Natural killer cell (primary cell): Measurements from ENCODE around the gene MUC4. TPM values are rescaled to one million over a fixed set of nuclear protein-coding genes. Genes with fewer than 3 reads are reported as not detected.
"Not testable (repeated sequence)": the region's sequence is repeated elsewhere in the genome, so short reads cannot be mapped to it uniquely, and the experiment has no call there.

ENCODE experiments used
- ATAC-seq, 3 donors: fragments of 150-1000 bp in 2 of 3; fragments of 200-7000 bp in 1 of 3; cut with Tn5 transposase; 1 replicate in 1 of 3; 2 replicates in 2 of 3; pipeline ENCODE4 v1.10.0; 2021; ENCODE audit warnings: mild to moderate bottlenecking in 2 of 3, moderate library complexity in 2 of 3
- DNase-seq, 2 donors: peaks; one replicate each; pipeline versions ENCODE4 v3.0.0 to v3.0.0-alpha.2; 2013 to 2021; ENCODE audit warnings: mixed read lengths in 1 of 2
- H3K27ac ChIP-seq: one replicate; pipeline ENCODE4 v1.5.1; 2013; ENCODE audit warnings: mild to moderate bottlenecking, low read length
- H3K27me3 ChIP-seq: one replicate; pipeline ENCODE4 v1.6.1; 2013; ENCODE audit warnings: low read length; ENCODE audit not compliant: control insufficient read depth, insufficient read depth
- H3K36me3 ChIP-seq: one replicate; pipeline ENCODE4 v1.6.1; 2013; ENCODE audit warnings: low read length; ENCODE audit not compliant: control insufficient read depth, insufficient read depth
- H3K4me1 ChIP-seq: one replicate; pipeline ENCODE4 v1.6.1; 2013; ENCODE audit warnings: low read length; ENCODE audit not compliant: control insufficient read depth, insufficient read depth
- H3K4me3 ChIP-seq: one replicate; pipeline ENCODE4 v1.5.1; 2013; ENCODE audit warnings: low read length
- H3K9me3 ChIP-seq: one replicate; pipeline ENCODE4 v1.6.1; 2013; ENCODE audit warnings: low read length; ENCODE audit not compliant: control insufficient read depth, insufficient read depth
- H3K27ac Mint-ChIP-seq, 2 donors: one replicate each; pipeline ENCODE4 v1.8.0; 2022; ENCODE audit warnings: mild to moderate bottlenecking in 2 of 2, mixed read lengths in 2 of 2, moderate library complexity in 1 of 2
- H3K27me3 Mint-ChIP-seq, 2 donors: one replicate each; pipeline ENCODE4 v1.8.0; 2022; ENCODE audit warnings: low read depth in 2 of 2, mixed read lengths in 2 of 2
- H3K36me3 Mint-ChIP-seq: one replicate; pipeline ENCODE4 v1.8.0; 2022; ENCODE audit warnings: mixed read lengths
- H3K4me1 Mint-ChIP-seq, 2 donors: one replicate each; pipeline ENCODE4 v1.8.0; 2022; ENCODE audit warnings: mixed read lengths in 2 of 2
- H3K4me3 Mint-ChIP-seq: one replicate; pipeline ENCODE4 v1.8.0; 2022; ENCODE audit warnings: mild to moderate bottlenecking, moderate library complexity, mixed read lengths
- H3K9me3 Mint-ChIP-seq, 2 donors: one replicate each; pipeline ENCODE4 v1.8.0; 2022; ENCODE audit warnings: mixed read lengths in 2 of 2
- WGBS: methylation state at CpG from one replicate; pipeline ENCODE4 v1.1.7; 2013; ENCODE audit warnings: missing lambda C conversion rate; ENCODE audit not compliant: insufficient coverage; 5-methylcytosine and 5-hydroxymethylcytosine counted together
- intact Hi-C: fragments of 100-400 bp; cut with micrococcal nuclease; formaldehyde crosslinking; loops from one replicate; pipeline ENCODE4 v1.14.2; 2022
- total RNA-seq, 4 donors: library from RNA; stranded (reverse); fragments of 120-200 nt in 1 of 4; gene quantifications; one replicate each; pipeline versions ENCODE4 v1.2.3 to v1.2.4, GENCODE V29; 2013 to 2022
- TF ChIP-seq, protein P1 (sequence below): fragments of 200-600 bp; IDR thresholded peaks from one replicate; pipeline ENCODE4 v1.8.0; 2022; ENCODE audit warnings: antibody characterized with exemption

MUC4 gene
- total RNA-seq, 3 donors from 2014 or later (not counting 1 experiment from before 2014, with no cell fraction given): 0.05 to 1.7 (median 0.38) TPM

DNA sequence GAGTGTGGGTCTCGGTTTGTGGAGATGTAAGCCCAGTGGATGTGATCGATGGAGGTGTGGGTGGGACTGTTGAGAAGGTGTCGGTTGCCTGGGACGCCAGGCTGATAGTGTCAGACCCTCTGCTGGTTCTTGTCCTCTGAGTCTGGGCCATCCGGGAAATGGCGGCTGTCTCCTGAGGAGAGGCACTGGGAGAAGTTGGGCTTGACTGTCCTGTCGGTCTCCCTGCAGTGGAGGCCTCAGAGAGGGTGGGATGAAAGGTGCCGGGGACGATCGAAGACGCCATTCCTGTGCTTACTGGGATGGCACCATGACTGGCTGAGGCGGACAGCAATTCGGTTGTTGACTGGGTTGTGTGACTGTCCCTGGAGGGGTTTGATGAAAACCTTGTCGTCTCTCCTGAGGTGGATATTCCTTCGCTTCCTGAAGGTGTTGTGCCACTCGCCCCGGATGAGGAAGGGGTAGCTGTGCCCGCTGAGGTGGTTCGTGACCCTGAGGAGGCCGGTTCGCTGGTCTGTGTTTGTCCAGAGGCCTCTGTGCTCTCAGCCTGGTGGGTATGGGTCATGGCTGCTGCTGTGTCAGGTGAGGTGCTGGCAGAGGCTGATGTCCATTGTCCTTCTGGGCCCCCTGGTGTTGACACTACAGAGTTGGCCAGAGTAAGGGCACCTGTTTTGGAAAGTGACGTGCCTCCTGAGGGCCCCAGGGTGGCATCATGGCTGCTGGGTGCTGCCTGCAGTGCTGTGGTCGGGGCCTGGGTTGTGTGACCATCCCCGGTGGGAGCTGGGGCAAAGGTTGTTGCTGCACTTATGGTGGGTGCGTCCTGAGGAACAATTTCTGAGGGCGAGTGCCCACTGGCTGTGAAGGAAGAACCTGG lies 22.8 kb downstream of the MUC4 start:
- peak overlapping the region; percentile 60 for H3K4me3 Mint-ChIP-seq
- 95% methylated on average over 25 of the region's 26 CpGs for WGBS

DNA sequence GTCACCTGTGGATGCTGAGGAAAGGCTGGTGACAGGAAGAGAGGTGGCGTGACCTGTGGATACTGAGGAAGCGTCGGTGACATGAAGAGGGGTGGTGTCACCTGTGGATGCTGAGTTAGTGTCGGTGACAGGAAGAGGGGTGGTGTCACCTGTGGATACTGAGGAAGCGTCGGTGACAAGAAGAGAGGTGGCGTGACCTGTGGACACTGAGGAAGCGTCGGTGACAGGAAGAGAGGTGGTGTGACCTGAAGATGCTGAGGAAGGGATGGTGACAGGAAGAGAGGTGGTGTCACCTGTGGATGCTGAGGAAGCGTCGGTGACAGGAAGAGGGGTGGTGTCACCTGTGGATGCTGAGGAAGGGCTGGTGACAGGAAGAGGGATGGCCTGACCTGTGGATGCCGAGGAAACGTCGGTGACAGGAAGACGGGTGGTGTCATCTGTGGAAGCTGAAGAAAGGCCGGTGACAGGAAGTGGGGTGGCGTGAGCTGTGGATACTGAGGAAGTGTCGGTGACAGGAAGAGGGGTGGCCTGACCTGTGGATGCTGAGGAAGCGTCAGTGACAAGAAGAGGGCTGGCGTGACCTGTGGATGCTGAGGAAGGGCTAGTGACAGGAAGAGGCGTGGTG lies 25.8 kb downstream of the MUC4 start:
- peak overlapping the region; percentile 56 for H3K4me3 Mint-ChIP-seq
- ATAC-seq, H3K4me3 ChIP-seq, intact Hi-C loops, H3K27me3 ChIP-seq, H3K36me3 Mint-ChIP-seq, H3K27me3 Mint-ChIP-seq, H3K36me3 ChIP-seq: not testable (repeated sequence)
- peaks cover 48 to 56% of the 10 kb centered on the region in 2 donors for H3K9me3 Mint-ChIP-seq
- peak overlapping the region; percentile 91 to 99 for H3K27ac Mint-ChIP-seq
- Histone ChIP-seq H3K4me1 (peaks cover 44% of the 10 kb centered on the region), H3K27ac (peak overlapping the region; percentile 51), H3K9me3 (peaks cover 47% of the 10 kb centered on the region)
- peaks cover 81 to 91% of the 10 kb centered on the region in 2 donors for H3K4me1 Mint-ChIP-seq
- DNase-seq: peak in 1 of 2 donors; percentile 24
- 64% methylated on average over 21 of the region's 21 CpGs for WGBS

More for the DNA sequence above, 22.8 kb downstream of the MUC4 start:
- H3K27me3 ChIP-seq: no peaks in the 10 kb centered on the region
- Mint-ChIP-seq H3K27me3 (peaks cover 0 to 3% of the 10 kb centered on the region in 2 donors), H3K36me3 (peaks cover 9% of the 10 kb centered on the region), H3K9me3 (peaks cover 28 to 34% of the 10 kb centered on the region in 2 donors), H3K27ac (peak overlapping the region; percentile 79 to 96), H3K4me1 (peaks cover 62 to 71% of the 10 kb centered on the region in 2 donors)
- no peaks in the 10 kb centered on the region for H3K36me3 ChIP-seq
- peaks cover 36% of the 10 kb centered on the region for H3K4me1 ChIP-seq
- TF ChIP-seq, protein P1, sequence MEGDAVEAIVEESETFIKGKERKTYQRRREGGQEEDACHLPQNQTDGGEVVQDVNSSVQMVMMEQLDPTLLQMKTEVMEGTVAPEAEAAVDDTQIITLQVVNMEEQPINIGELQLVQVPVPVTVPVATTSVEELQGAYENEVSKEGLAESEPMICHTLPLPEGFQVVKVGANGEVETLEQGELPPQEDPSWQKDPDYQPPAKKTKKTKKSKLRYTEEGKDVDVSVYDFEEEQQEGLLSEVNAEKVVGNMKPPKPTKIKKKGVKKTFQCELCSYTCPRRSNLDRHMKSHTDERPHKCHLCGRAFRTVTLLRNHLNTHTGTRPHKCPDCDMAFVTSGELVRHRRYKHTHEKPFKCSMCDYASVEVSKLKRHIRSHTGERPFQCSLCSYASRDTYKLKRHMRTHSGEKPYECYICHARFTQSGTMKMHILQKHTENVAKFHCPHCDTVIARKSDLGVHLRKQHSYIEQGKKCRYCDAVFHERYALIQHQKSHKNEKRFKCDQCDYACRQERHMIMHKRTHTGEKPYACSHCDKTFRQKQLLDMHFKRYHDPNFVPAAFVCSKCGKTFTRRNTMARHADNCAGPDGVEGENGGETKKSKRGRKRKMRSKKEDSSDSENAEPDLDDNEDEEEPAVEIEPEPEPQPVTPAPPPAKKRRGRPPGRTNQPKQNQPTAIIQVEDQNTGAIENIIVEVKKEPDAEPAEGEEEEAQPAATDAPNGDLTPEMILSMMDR: no peak
- peak in 1 of 3 donors; percentile 49 for ATAC-seq
- intact Hi-C loops: no loop called here
- H3K27ac ChIP-seq: peak overlapping the region; percentile 58
- DNase-seq: peak in 1 of 2 donors; percentile 15
- no peak overlapping the region for H3K4me3 ChIP-seq
- peaks cover 28% of the 10 kb centered on the region for H3K9me3 ChIP-seq

DNA sequence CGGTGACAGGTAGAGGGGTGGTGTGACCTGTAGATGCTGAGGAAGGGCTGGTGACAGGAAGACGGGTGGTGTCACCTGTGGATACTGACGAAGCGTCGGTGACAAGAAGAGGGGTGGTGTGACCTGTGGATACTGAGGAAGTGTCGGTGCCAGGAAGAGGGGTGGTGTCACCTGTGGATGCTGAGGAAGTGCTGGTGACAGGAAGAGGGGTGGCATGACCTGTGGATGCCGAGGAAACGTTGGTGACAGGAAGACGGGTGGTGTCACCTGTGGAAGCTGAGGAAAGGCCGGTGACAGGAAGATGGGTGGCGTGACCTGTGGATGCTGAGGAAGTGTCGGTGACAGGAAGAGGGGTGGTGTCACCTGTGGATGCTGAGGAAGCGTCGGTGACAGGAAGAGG lies 27.7 kb downstream of the MUC4 start:
- Histone ChIP-seq H3K9me3 (peaks cover 51% of the 10 kb centered on the region), H3K4me1 (peaks cover 38% of the 10 kb centered on the region), H3K27ac (peak overlapping the region; percentile 15)
- H3K27me3 ChIP-seq, H3K36me3 Mint-ChIP-seq, intact Hi-C loops, ATAC-seq, H3K36me3 ChIP-seq, H3K27me3 Mint-ChIP-seq, DNase-seq, H3K4me3 ChIP-seq: not testable (repeated sequence)
- Mint-ChIP-seq H3K4me3 (peak overlapping the region; percentile 53), H3K4me1 (peaks cover 72 to 91% of the 10 kb centered on the region in 2 donors), H3K27ac (peak overlapping the region; percentile 91 to 99), H3K9me3 (peaks cover 61 to 74% of the 10 kb centered on the region in 2 donors)
- 77% methylated on average over 14 of the region's 14 CpGs for WGBS

DNA sequence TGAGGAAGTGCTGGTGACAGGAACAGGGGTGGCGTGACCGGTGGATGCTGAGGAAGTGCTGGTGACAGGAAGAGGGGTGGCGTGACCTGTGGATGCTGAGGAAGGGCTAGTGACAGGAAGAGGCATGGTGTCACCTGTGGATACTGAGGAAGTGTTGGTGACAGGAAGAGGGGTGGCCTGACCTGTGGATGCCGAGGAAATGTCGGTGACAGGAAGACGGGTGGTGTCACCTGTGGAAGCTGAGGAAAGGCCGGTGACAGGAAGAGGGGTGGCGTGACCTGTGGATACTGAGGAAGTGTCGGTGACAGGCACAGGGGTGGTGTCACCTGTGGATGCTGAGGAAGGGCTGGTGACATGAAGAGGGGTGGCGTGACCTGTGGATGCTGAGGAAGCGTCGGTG lies 30.5 kb downstream of the MUC4 start:
- DNase-seq, H3K27me3 Mint-ChIP-seq, H3K4me3 ChIP-seq, H3K36me3 ChIP-seq, ATAC-seq, H3K27me3 ChIP-seq, intact Hi-C loops, H3K36me3 Mint-ChIP-seq: not testable (repeated sequence)
- Mint-ChIP-seq H3K4me3 (peak overlapping the region; percentile 69), H3K27ac (peak overlapping the region; percentile 91 to 99), H3K4me1 (peaks cover 64 to 82% of the 10 kb centered on the region in 2 donors), H3K9me3 (peaks cover 58 to 68% of the 10 kb centered on the region in 2 donors)
- Histone ChIP-seq H3K4me1 (peaks cover 29% of the 10 kb centered on the region), H3K9me3 (peaks cover 50% of the 10 kb centered on the region), H3K27ac (peak overlapping the region; percentile 0)
- WGBS: 67% methylated on average over 9 of the region's 12 CpGs
